Measurements from ENCODE around the gene NPHP1. TPM values are rescaled to one million over a fixed set of nuclear protein-coding genes. Genes with fewer than 3 reads are reported as not detected.

NPHP1 gene
- total RNA-seq, 1 donor from 2014 or later = 11.5 TPM

DNA sequence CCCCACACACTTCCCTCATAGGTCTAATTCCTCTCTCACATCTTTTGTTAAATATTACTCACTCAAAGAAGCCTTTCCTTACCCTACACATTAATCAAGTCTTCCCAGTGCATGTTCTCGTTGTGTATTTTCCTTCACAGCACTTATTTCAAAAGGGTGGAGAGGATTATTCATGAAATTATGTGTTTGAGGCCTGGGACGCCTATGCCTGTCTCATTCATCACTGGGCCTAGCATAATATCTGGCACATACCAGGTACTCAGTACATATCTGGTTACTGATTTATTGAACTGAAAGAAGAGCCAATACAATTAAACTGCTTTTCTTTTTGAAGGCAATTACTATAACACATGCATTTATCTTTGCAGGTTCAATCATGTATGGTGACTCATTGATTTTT, 74.1 kb downstream of the NPHP1 start:
- no peak for DNase-seq (ENCODE audit: low read depth)

- no peak for DNase-seq (ENCODE audit: low read depth)
These were observed 77.9 kb downstream of the NPHP1 start for GRCh38 chr2:110126906-110127305.

DNA sequence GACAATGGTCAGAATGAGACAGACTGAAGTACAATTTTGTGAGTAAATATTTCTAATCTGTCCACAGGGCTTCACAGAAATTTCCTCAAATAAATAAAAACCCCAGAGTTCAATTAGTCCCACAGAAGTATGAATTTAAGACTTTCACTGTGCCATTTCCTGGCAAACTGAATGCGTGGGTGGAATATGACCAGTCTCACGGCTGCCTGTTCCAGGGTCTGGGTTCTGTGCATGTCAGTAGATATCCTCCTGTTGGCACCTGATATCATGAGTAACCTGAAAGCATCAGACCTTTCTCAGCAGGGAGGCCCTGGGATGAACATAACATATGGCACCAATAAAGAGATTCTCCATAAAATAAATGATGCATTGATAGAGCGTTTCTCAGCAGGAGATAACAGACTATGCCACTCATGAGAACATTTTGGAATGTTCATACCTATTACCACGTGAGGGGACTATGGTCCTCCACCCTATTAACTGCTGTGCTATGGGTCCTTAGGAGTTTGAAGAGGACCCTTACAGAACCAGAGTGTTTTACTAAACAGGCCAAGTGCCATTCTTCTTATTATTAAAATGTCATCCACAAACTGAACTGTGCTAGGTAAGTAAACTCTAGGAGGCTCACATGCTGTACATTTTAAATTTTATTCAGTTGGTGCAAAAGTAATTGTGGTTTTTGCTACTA, 78.6 kb downstream of the NPHP1 start:
- DNase-seq (ENCODE audit: low read depth) = peak; percentile 29

DNA sequence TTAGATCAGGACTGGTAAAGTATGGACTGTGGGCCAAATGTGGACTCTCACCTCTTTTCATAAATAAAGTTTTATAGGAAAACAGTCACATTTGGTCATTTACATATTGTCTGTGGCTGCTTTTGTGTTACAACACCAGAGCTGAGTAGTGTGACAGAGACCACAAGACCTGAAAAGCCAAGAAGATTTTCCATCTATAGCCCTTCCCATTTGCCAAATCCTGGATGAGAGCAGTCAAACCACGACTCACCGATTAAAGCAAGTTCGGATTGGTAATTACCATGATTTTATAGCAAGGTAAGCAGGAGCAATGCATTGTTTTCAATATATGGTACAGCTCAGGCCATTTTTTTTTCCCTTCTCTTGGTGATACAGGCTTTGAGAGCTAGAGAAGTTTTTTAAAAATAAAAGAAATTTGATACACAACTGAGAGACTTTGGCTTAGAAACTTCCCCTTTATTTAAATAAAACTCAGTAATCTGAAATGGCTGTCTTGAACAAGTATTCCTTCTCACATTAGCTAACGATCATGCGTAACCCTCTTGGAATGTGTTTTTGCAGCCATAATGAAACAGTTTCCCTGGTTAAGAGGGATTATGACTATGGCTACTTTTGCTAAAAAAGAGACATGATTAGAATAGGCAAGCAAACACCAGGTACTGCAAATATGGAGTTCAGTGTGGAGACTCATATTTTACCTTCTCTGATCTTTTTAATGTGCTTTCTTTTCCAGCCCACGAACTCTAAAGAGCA, 79.7 kb downstream of the NPHP1 start:
- DNase-seq (ENCODE audit: low read depth) = peak; percentile 65

GRCh38 chr2:110124038-110124825, 80.6 kb downstream of the NPHP1 start:
- DNase-seq (ENCODE audit: low read depth) = no peak

GRCh38 chr2:110121592-110121991, 83.2 kb downstream of the NPHP1 start:
- DNase-seq (ENCODE audit: low read depth) = no peak

DNA sequence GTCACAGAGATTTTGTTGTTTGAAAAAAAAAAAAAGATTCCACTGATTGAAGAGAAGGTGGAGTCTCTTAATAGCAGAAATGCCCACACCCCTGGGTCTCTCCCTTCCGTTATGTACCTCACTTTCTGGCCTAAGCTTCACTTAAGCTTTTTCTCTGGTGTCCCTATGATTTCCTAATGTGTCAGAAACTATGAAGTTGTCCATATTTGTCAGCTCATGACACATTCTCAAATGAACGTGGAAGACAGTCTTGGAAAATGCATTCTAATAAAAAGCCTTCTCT, 83.8 kb downstream of the NPHP1 start:
- no peak for DNase-seq (ENCODE audit: low read depth)

DNA sequence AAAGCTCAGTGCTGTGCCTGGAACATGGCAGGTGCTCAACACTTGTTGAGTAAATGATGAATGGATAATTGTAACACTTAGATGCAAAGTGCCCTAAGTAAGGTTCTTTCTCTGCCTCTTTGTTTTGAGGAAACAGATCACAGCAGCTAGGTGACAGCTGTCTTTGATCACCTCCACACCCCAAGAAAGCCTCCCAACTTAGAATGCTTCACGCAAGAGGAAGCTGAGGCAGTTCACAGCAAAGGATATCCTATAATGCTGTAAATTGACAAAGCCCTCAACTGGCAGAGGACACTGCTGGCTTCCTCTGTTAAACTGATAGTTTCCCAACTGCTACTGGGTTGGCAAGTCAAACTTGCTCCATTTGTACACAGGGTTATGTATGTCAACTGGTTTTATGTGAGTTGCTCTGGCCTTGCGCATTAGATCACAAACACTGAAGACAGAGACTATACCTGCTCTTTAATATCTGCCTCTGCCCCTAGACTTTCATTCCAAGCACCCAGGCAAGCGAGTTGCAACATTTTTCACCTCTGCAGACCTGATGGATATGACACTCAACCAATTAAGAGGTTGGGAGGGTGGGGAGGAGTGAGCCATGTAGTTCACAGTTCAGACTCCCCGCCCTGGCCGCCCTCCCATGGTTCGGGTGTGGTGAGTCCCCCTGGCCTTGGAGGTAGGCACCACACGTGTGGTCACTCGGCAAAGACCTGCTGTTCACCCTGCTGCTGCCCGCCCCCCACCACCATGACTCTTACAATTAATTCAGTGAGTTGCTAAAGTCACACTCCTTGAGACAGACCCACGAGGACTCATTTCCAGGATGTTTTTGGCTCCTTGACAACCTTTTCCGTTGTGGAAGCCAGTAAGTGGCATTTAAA, 84.4 kb downstream of the NPHP1 start:
- DNase-seq (ENCODE audit: low read depth) = peak; percentile 46

DNA sequence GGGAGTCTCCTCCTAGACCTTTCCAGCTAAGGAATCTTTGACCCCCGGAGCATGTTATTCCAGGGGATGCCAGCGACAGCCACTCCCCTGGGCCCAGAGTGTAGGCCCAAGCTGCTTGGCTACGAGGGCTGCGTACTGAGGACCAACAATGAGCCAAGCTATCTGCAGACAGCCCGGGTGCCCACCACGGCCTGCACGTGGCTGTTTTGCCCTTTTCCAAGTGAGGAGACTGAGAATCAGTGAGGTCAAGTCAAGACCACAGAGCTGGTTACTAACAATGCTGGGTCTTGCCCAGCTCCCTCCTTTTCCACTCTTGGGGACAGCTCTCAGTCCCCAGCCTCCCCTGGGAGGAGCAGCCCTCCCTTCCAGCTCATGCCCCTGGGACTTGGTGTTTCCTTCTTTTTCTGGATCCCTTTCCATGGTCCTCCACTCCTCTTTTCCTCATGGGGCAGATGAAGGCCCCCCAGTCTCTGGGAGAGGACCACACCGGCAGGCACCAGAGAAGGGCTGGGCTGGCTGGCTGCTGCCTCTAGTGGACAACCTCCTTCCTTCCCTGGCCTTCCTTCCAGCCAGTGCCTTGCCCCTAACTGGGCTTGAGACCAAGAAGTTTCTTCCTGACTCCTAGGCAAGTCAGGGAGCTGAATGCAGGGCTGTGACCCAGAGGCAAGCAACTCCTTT, 88.6 kb downstream of the NPHP1 start:
- peak; percentile 54 for DNase-seq (ENCODE audit: low read depth)

GRCh38 chr2:110115291-110116032, 89.4 kb downstream of the NPHP1 start, which contains the start of gene MALL:
TSS of gene MALL (minus strand) at chr2:110115822. CDS start at chr2:110115792, 30 bp downstream.
- DNase-seq (ENCODE audit: low read depth) = peak; percentile 45

- DNase-seq (ENCODE audit: low read depth) = no peak
These were observed 90.0 kb downstream of the NPHP1 start for GRCh38 chr2:110114831-110115255.

DNA sequence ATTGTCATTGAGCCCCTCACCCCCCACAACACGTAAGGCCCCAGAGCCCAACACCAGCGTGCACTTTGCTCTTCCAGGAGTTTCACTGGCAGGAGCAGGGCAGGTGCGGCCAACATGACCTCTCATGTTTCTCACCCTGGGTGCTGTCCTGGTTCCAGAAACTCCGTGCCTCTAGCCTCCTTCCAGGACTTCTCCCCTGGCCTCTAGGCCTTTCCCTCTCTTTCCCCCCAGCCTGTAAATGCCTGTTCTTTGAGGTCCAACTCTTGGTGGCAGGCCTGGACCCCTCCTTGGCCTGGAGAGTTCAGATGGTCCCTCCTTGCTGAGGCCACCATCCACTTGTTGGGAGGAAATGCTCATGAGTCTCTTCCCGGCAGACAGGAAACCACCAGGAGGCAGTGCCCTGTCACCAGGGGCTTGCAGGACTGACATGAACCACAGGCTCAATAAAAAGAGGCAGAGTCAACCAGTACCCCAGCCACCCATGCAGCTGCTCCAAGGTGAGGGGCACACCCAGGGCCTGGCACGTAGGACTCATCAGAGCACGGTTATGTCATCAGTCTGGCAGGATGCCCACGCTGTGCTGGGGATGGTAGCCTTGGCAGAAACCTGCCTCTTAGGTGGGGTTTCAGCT, 90.7 kb downstream of the NPHP1 start:
- DNase-seq (ENCODE audit: low read depth) = peak; percentile 41

GRCh38 chr2:110108291-110108690, 96.5 kb downstream of the NPHP1 start:
- DNase-seq (ENCODE audit: low read depth) = peak; percentile 54

GRCh38 chr2:110107092-110108079, 97.4 kb downstream of the NPHP1 start:
- DNase-seq (ENCODE audit: low read depth) = no peak

DNA sequence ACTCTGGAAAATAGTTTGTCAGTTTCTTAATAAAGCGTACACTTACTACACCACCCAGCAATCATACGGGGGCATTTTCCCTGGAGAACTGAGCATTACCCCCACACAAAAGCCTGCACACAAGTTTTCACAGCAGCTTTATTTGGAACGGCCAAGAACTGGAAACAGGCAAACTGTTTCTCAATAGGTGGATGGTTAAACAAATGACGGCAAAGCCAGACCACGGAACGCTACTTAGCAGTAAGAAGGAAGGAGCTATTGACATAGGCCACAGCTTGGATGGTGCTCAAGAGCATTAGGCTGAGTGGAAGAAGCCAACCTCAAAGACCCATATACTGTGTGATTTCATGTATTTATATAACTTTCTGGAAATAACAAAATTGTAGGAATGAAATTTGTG, 98.2 kb downstream of the NPHP1 start:
- DNase-seq (ENCODE audit: low read depth) = peak; percentile 68

GRCh38 chr2:110105608-110106467, 99.0 kb downstream of the NPHP1 start:
- DNase-seq (ENCODE audit: low read depth) = peak; percentile 89

- DNase-seq (ENCODE audit: low read depth) = no peak
These were observed 99.6 kb downstream of the NPHP1 start for GRCh38 chr2:110105183-110105582.
